GM06990 (cell line): Measurements from ENCODE around the gene MCF2L.

Experiments used
- DNase-seq: peaks from one replicate; pipeline ENCODE4 v3.0.0-alpha.2; 2011; ENCODE audit not compliant: insufficient read length; ENCODE audit errors: extremely low read depth
- H3K27me3 ChIP-seq: replicated peaks from 2 replicates; pipeline ENCODE4 v1.6.0; 2011; ENCODE audit warnings: low read length; ENCODE audit not compliant: control insufficient read depth, insufficient read depth
- H3K36me3 ChIP-seq: 2 replicates; pipeline ENCODE4 v1.5.1; 2011; ENCODE audit warnings: low read length; ENCODE audit not compliant: control insufficient read depth, insufficient read depth
- H3K4me3 ChIP-seq: replicated peaks from 2 replicates; pipeline ENCODE4 v1.5.1; 2011; ENCODE audit warnings: low read depth, mild to moderate bottlenecking, control low read depth, low read length
- CTCF ChIP-seq: IDR thresholded peaks from 2 replicates; pipeline ENCODE4 v1.5.1; 2011; ENCODE audit warnings: low read length, control low read depth, mild to moderate bottlenecking, inconsistent platforms; ENCODE audit not compliant: insufficient read depth, poor library complexity, severe bottlenecking

The MCF2L gene

GRCh38 chr13:113059891-113060290, 90.9 kb downstream of the MCF2L start:
- Histone ChIP-seq H3K36me3 (no peaks in the 10 kb centered on the region), H3K4me3 (no peak overlapping the region), H3K27me3 (no peaks in the 10 kb centered on the region)
- DNase-seq = no peak
- TF ChIP-seq CTCF = no peak

- no peak for TF ChIP-seq CTCF
- Histone ChIP-seq H3K36me3 (no peaks in the 10 kb centered on the region), H3K4me3 (no peak overlapping the region), H3K27me3 (no peaks in the 10 kb centered on the region)
- no peak for DNase-seq
Observed at GRCh38 chr13:113060557-113061270, 91.7 kb downstream of the MCF2L start.

- DNase-seq = no peak
- Histone ChIP-seq H3K27me3 (no peaks in the 10 kb centered on the region), H3K36me3 (no peaks in the 10 kb centered on the region), H3K4me3 (no peak overlapping the region)
- TF ChIP-seq CTCF = no peak
Observed at GRCh38 chr13:113061271-113061625, 92.2 kb downstream of the MCF2L start.

GRCh38 chr13:113061796-113062425, 92.9 kb downstream of the MCF2L start:
- no peak for TF ChIP-seq CTCF
- H3K36me3 ChIP-seq = no peaks in the 10 kb centered on the region
- H3K4me3 ChIP-seq = no peak overlapping the region
- no peaks in the 10 kb centered on the region for H3K27me3 ChIP-seq
- no peak for DNase-seq

GRCh38 chr13:113062691-113063090, 93.7 kb downstream of the MCF2L start:
- H3K27me3 ChIP-seq = no peaks in the 10 kb centered on the region
- no peak for DNase-seq
- no peak overlapping the region for H3K4me3 ChIP-seq
- TF ChIP-seq CTCF = no peak
- no peaks in the 10 kb centered on the region for H3K36me3 ChIP-seq

- no peak for DNase-seq
- no peak overlapping the region for H3K4me3 ChIP-seq
- H3K27me3 ChIP-seq = no peaks in the 10 kb centered on the region
- TF ChIP-seq CTCF = no peak
- no peaks in the 10 kb centered on the region for H3K36me3 ChIP-seq
Observed at GRCh38 chr13:113063091-113063491, 94.1 kb downstream of the MCF2L start.
